ENCODE data around the gene LYRM4.

GRCh38 chr6:5078121-5078669 lies 182.6 kb downstream of the LYRM4 start:
- TF ChIP-seq, protein P1, sequence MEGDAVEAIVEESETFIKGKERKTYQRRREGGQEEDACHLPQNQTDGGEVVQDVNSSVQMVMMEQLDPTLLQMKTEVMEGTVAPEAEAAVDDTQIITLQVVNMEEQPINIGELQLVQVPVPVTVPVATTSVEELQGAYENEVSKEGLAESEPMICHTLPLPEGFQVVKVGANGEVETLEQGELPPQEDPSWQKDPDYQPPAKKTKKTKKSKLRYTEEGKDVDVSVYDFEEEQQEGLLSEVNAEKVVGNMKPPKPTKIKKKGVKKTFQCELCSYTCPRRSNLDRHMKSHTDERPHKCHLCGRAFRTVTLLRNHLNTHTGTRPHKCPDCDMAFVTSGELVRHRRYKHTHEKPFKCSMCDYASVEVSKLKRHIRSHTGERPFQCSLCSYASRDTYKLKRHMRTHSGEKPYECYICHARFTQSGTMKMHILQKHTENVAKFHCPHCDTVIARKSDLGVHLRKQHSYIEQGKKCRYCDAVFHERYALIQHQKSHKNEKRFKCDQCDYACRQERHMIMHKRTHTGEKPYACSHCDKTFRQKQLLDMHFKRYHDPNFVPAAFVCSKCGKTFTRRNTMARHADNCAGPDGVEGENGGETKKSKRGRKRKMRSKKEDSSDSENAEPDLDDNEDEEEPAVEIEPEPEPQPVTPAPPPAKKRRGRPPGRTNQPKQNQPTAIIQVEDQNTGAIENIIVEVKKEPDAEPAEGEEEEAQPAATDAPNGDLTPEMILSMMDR (IDR thresholded peaks at IDR 0.05): no peak
- TF ChIP-seq POLR2AphosphoS5 (IDR thresholded peaks at IDR 0.05; ENCODE audit: insufficient read depth in 1 of 2, low read depth in 1 of 2): no peak
